ENCODE results near the gene USP17L19. TPM values are rescaled to one million over a fixed set of nuclear protein-coding genes. Genes with fewer than 3 reads are reported as not detected.

USP17L19 gene
- total RNA-seq: not detected in 2 replicates

GRCh38 chr4:9253078-9253477 lies at the start of gene USP17L19:
Gene USP17L19, plus strand, starts transcription at chr4:9253378. Its CDS starts 0 bp downstream, at chr4:9253378.

GRCh38 chr4:9210357-9210756 lies 42.8 kb upstream of the USP17L19 start, which contains the start of gene USP17L10:
Gene USP17L10, plus strand, starts transcription at chr4:9210657. Its CDS starts 0 bp downstream, at chr4:9210657.

GRCh38 chr4:9215105-9215504 lies 38.1 kb upstream of the USP17L19 start, which contains the start of gene USP17L11:
Gene USP17L11, plus strand, starts transcription at chr4:9215405. Its CDS starts 0 bp downstream, at chr4:9215405.

GRCh38 chr4:9219852-9220251 lies 33.3 kb upstream of the USP17L19 start, which contains the start of gene USP17L12:
Gene USP17L12, plus strand, starts transcription at chr4:9220152. Its CDS starts 0 bp downstream, at chr4:9220152.

GRCh38 chr4:9224596-9224995 lies 28.6 kb upstream of the USP17L19 start, which contains the start of gene USP17L13:
Gene USP17L13, plus strand, starts transcription at chr4:9224896. Its CDS starts 0 bp downstream, at chr4:9224896.

GRCh38 chr4:9234085-9234484 lies 19.1 kb upstream of the USP17L19 start, which contains the start of gene USP17L15:
Gene USP17L15, plus strand, starts transcription at chr4:9234385. Its CDS starts 0 bp downstream, at chr4:9234385.

GRCh38 chr4:9243579-9243978 lies 9.6 kb upstream of the USP17L19 start, which contains the start of gene USP17L17:
Gene USP17L17, plus strand, starts transcription at chr4:9243879. Its CDS starts 0 bp downstream, at chr4:9243879.

GRCh38 chr4:9247953-9248680 lies 5.1 kb upstream of the USP17L19 start, which contains the start of gene USP17L18:
Gene USP17L18, plus strand, starts transcription at chr4:9248630. Its CDS starts 0 bp downstream, at chr4:9248630.

GRCh38 chr4:9257824-9258223 lies 4.6 kb downstream of the USP17L19 start, which contains the start of gene USP17L20:
Gene USP17L20, plus strand, starts transcription at chr4:9258124. Its CDS starts 0 bp downstream, at chr4:9258124.

GRCh38 chr4:9262572-9262971 lies 9.4 kb downstream of the USP17L19 start, which contains the start of gene USP17L21:
Gene USP17L21, plus strand, starts transcription at chr4:9262872. Its CDS starts 0 bp downstream, at chr4:9262872.

GRCh38 chr4:9267319-9267718 lies 14.1 kb downstream of the USP17L19 start, which contains the start of gene USP17L22:
Gene USP17L22, plus strand, starts transcription at chr4:9267619. Its CDS starts 0 bp downstream, at chr4:9267619.

Other genes starting within 250 kb of the USP17L19 start
- not detected in 2 replicates for gene FAM90A26, start 83.0 kb upstream of the USP17L19 start, total RNA-seq
- not detected in 2 replicates for gene USP17L10, start 42.7 kb upstream of the USP17L19 start, total RNA-seq
- not detected in 2 replicates for gene USP17L11, start 38.0 kb upstream of the USP17L19 start, total RNA-seq
- not detected in 2 replicates for gene USP17L12, start 33.2 kb upstream of the USP17L19 start, total RNA-seq
- gene USP17L13, start 28.5 kb upstream of the USP17L19 start, total RNA-seq: not detected in 2 replicates
- gene USP17L15, start 19.0 kb upstream of the USP17L19 start, total RNA-seq: not detected in 2 replicates
- gene USP17L17, start 9.5 kb upstream of the USP17L19 start, total RNA-seq: not detected in 2 replicates
- gene USP17L18, start 4.7 kb upstream of the USP17L19 start, total RNA-seq: not detected in 2 replicates
- not detected in 2 replicates for gene USP17L20, start 4.7 kb downstream of the USP17L19 start, total RNA-seq
- not detected in 2 replicates for gene USP17L21, start 9.5 kb downstream of the USP17L19 start, total RNA-seq
- not detected in 2 replicates for gene USP17L22, start 14.2 kb downstream of the USP17L19 start, total RNA-seq
- gene USP17L24, start 71.8 kb downstream of the USP17L19 start, total RNA-seq: not detected in 2 replicates
- not detected in 2 replicates for gene USP17L25, start 76.5 kb downstream of the USP17L19 start, total RNA-seq
- gene USP17L26, start 81.3 kb downstream of the USP17L19 start, total RNA-seq: not detected in 2 replicates
- not detected in 2 replicates for gene USP17L5, start 86.0 kb downstream of the USP17L19 start, total RNA-seq
- not detected in 2 replicates for gene USP17L27, start 90.8 kb downstream of the USP17L19 start, total RNA-seq
- gene USP17L28, start 95.5 kb downstream of the USP17L19 start, total RNA-seq: not detected in 2 replicates
- gene USP17L29, start 100.3 kb downstream of the USP17L19 start, total RNA-seq: not detected in 2 replicates
- gene USP17L30, start 109.8 kb downstream of the USP17L19 start, total RNA-seq: not detected in 2 replicates
- gene DEFB131A, start 191.0 kb downstream of the USP17L19 start, total RNA-seq: not detected in 2 replicates